Measurements from ENCODE around the gene PRRX2. TPM values are rescaled to one million over a fixed set of nuclear protein-coding genes. Genes with fewer than 3 reads are reported as not detected.
A peak's percentile ranks its signal among the peaks of the same experiment; 100 is the strongest.

Gene PRRX2
- total RNA-seq, 1 experiment from 2014 or later = 10.7 TPM

DNA sequence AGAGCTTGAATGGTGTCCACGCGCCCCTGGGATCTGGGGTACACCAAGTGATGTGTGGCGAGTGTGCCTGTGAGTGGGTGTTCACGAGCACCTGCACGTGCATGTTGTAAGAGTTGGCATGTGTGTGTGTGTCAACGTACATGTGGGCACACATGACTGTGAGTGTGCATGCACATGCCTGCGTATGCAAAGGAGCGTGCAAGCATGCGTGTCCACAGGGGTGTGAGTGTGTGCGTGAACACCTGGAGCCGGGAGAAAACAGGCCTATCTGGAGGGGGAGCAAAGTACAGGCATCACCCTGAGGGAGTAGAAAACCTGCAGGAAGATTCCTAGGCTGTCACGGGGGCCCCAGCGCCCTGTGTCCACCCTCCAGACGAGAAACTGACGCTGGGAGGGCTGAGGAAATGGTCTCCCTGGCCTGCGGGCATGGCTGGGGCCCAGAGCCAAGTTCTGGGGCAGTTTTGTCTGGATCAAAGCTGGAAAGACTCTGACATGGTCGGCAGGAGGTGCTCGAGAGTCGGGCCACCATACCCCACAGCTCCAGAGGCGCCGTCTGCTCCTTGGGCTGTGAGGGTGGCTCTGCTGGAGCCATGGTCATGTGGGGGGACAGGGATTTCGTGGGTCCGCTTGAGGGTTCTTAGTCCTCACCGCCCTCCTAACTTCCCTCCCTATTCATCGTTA lies 55.6 kb downstream of the PRRX2 start:
- Mint-ChIP-seq H3K27me3 (ENCODE audit: low read depth) (peaks cover 3% of the 10 kb centered on the region; the same call in 1 of the 2 replicates), H3K4me1 (no peaks in the 10 kb centered on the region), H3K36me3 (no peaks in the 10 kb centered on the region), H3K4me3 (no peak overlapping the region), H3K27ac (no peak overlapping the region), H3K9me3 (no peaks in the 10 kb centered on the region)
- TF ChIP-seq, protein P1, sequence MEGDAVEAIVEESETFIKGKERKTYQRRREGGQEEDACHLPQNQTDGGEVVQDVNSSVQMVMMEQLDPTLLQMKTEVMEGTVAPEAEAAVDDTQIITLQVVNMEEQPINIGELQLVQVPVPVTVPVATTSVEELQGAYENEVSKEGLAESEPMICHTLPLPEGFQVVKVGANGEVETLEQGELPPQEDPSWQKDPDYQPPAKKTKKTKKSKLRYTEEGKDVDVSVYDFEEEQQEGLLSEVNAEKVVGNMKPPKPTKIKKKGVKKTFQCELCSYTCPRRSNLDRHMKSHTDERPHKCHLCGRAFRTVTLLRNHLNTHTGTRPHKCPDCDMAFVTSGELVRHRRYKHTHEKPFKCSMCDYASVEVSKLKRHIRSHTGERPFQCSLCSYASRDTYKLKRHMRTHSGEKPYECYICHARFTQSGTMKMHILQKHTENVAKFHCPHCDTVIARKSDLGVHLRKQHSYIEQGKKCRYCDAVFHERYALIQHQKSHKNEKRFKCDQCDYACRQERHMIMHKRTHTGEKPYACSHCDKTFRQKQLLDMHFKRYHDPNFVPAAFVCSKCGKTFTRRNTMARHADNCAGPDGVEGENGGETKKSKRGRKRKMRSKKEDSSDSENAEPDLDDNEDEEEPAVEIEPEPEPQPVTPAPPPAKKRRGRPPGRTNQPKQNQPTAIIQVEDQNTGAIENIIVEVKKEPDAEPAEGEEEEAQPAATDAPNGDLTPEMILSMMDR (IDR thresholded peaks at IDR 0.05) = peak; percentile 33; the same call in 1 of the 2 replicates
- TF ChIP-seq EMX1 (CRISPR knock-in tag; IDR thresholded peaks at IDR 0.05) = no peak
- POLR2A ChIA-PET = no interaction called here
- 0 out of 2 replicates have a peak, but pooled peaks have one; percentile 8 for ATAC-seq
- CTCF ChIA-PET = interaction anchor here (0.5 to 3.9 kb wide), 33 partner anchors 8 to 624 kb away, joined by 3 to 43 read pairs (median 5); partner anchors contain the start of genes NTMT1, PTGES and TOR1B
- no peak for DNase-seq (ENCODE audit: low spot score)

DNA sequence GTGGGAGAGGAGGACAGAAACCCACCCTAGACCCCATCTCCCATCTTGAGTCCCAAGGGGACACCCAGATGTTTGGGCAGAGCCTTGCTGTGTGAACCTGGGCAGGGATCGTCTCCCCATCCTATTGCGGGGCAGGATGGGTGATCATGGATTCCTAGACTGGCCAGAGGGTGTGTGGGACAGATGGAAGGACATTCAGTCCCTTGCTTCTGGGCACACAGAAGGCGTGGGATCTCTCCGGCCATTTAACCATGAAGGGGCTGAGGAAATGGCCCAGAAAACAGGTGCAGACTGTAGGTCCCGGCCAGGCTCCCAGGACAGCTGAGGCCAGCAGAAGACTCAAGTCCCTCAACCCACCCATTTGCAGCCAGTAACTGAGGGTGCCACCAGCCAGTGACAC lies 57.5 kb downstream of the PRRX2 start:
- CTCF ChIA-PET = interaction anchor here (0.6 to 3.9 kb wide), 3 partner anchors 14 to 384 kb away, joined by 3 to 43 read pairs (median 4); no protein-coding TSS in a partner anchor
- TF ChIP-seq, protein P2, sequence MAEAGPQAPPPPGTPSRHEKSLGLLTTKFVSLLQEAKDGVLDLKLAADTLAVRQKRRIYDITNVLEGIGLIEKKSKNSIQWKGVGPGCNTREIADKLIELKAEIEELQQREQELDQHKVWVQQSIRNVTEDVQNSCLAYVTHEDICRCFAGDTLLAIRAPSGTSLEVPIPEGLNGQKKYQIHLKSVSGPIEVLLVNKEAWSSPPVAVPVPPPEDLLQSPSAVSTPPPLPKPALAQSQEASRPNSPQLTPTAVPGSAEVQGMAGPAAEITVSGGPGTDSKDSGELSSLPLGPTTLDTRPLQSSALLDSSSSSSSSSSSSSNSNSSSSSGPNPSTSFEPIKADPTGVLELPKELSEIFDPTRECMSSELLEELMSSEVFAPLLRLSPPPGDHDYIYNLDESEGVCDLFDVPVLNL (CRISPR knock-in tag; IDR thresholded peaks at IDR 0.05; ENCODE audit: borderline replicate concordance, low read depth) = no peak
- no peak for DNase-seq (ENCODE audit: low spot score)
- peaks cover 3% of the 10 kb centered on the region; the same call in 1 of the 2 replicates for H3K27me3 Mint-ChIP-seq (ENCODE audit: low read depth)
- no peak overlapping the region for H3K27ac Mint-ChIP-seq
- no peak overlapping the region for H3K4me3 Mint-ChIP-seq
- no peaks in the 10 kb centered on the region for H3K9me3 Mint-ChIP-seq
- POLR2A ChIA-PET = no interaction called here
- peaks cover 4% of the 10 kb centered on the region for H3K4me1 Mint-ChIP-seq
- H3K36me3 Mint-ChIP-seq = no peaks in the 10 kb centered on the region
- ATAC-seq = no peak

DNA sequence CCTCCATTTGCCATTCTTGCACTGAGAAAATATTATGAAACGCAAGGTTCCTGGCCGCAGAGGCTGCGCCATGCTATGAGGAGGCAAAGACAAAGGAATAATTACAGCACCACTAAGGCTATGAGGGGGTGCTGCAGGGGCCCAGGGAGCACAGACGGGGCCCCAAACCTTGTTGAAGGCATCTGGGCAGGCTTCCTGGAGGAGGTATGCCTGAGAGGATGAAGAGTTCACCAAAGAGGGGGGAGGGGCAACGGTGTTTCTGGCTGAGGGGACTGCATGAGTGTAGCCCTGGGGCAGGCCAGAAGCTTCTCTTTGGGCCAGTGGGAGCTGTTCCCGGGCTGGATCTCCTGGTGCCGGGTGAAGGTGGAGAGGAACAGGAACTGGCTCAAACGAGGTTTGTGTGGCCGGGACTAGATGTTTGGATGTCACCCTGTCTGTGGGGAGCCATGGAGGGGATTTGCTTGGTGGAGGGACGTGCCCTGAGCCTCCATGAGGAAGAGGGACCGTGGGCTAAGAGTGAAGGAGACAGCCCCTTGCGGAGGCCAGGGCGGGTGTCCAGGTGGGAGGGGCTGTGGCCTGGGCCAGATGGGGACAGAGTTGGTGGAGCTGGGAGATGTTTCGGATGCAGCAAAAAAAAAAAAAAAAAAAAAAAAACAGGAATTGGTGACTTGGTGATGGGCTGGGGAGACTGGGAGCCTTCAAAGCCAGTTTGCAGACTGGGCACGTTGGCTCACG lies 59.2 kb downstream of the PRRX2 start:
- Mint-ChIP-seq H3K27ac (no peak overlapping the region), H3K36me3 (no peaks in the 10 kb centered on the region), H3K4me1 (peaks cover 4% of the 10 kb centered on the region), H3K9me3 (no peaks in the 10 kb centered on the region), H3K4me3 (no peak overlapping the region), H3K27me3 (ENCODE audit: low read depth) (peaks cover 3% of the 10 kb centered on the region; the same call in 1 of the 2 replicates)
- DNase-seq (ENCODE audit: low spot score) (no peak), ATAC-seq (no peak)
- POLR2A ChIA-PET = no interaction called here
- CTCF ChIA-PET = interaction anchor here (0.6 to 5.9 kb wide), 4 partner anchors 13 to 232 kb away, joined by 7 to 99 read pairs (median 31); partner anchors contain the start of gene ASB6
- TF ChIP-seq ATF1 (CRISPR knock-in tag; IDR thresholded peaks at IDR 0.05) (no peak), SOX15 (CRISPR knock-in tag; IDR thresholded peaks at IDR 0.05) (no peak), SP1 (CRISPR knock-in tag; conservative IDR thresholded peaks at IDR 0.05) (no peak), OVOL2 (CRISPR knock-in tag; IDR thresholded peaks at IDR 0.05; ENCODE audit: borderline replicate concordance) (no peak), FOXJ3 (CRISPR knock-in tag; IDR thresholded peaks at IDR 0.05; ENCODE audit: borderline replicate concordance) (no peak), SMAD4 (CRISPR knock-in tag; IDR thresholded peaks at IDR 0.05) (no peak), ZNF138 (CRISPR knock-in tag; conservative IDR thresholded peaks at IDR 0.05) (no peak), RELA (CRISPR knock-in tag; IDR thresholded peaks at IDR 0.05; ENCODE audit: borderline replicate concordance) (no peak), NFE2L1 (CRISPR knock-in tag; IDR thresholded peaks at IDR 0.05) (no peak)
- TF ChIP-seq, protein P3, sequence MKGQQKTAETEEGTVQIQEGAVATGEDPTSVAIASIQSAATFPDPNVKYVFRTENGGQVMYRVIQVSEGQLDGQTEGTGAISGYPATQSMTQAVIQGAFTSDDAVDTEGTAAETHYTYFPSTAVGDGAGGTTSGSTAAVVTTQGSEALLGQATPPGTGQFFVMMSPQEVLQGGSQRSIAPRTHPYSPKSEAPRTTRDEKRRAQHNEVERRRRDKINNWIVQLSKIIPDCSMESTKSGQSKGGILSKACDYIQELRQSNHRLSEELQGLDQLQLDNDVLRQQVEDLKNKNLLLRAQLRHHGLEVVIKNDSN (CRISPR knock-in tag; IDR thresholded peaks at IDR 0.05) = no peak
- TF ChIP-seq, protein P4, sequence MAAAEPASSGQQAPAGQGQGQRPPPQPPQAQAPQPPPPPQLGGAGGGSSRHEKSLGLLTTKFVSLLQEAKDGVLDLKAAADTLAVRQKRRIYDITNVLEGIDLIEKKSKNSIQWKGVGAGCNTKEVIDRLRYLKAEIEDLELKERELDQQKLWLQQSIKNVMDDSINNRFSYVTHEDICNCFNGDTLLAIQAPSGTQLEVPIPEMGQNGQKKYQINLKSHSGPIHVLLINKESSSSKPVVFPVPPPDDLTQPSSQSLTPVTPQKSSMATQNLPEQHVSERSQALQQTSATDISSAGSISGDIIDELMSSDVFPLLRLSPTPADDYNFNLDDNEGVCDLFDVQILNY (CRISPR knock-in tag; IDR thresholded peaks at IDR 0.05) = no peak
- TF ChIP-seq, protein P5, sequence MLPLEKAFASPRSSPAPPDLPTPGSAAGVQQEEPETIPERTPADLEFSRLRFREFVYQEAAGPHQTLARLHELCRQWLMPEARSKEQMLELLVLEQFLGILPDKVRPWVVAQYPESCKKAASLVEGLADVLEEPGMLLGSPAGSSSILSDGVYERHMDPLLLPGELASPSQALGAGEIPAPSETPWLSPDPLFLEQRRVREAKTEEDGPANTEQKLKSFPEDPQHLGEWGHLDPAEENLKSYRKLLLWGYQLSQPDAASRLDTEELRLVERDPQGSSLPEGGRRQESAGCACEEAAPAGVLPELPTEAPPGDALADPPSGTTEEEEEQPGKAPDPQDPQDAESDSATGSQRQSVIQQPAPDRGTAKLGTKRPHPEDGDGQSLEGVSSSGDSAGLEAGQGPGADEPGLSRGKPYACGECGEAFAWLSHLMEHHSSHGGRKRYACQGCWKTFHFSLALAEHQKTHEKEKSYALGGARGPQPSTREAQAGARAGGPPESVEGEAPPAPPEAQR (CRISPR knock-in tag; IDR thresholded peaks at IDR 0.05) = no peak
- TF ChIP-seq, protein P6, sequence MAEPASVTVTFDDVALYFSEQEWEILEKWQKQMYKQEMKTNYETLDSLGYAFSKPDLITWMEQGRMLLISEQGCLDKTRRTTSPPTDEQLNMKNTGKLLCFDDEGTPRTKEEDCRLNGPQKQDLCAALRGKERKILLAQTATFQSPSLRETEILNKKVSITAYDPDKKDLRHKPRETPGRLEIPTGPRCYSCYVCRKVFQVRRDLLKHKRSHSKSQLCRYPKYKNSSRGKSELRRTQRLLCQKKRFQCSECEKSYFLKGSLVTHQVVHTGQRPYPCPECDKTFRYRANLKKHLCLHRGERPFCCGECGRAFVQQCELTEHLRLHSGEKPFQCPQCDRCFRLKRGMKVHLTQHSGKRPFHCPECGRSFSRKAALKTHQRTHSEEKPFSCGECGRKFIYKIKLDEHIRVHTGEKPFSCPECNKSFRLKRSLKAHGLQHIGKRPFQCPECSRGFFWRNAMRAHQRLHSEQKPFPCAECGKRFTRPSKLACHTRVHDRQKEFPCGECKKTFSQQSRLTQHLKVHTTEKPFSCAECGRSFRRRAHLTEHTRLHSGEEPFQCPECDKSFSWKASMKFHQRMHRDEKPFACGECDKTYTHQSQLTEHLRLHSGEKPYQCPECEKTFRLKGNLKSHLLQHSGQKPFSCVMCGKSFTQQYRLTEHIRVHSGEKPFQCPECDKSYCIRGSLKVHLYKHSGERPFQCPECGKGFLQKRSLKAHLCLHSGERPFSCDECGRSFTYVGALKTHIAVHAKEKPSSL (CRISPR knock-in tag; conservative IDR thresholded peaks at IDR 0.05) = no peak
- TF ChIP-seq, protein P7, sequence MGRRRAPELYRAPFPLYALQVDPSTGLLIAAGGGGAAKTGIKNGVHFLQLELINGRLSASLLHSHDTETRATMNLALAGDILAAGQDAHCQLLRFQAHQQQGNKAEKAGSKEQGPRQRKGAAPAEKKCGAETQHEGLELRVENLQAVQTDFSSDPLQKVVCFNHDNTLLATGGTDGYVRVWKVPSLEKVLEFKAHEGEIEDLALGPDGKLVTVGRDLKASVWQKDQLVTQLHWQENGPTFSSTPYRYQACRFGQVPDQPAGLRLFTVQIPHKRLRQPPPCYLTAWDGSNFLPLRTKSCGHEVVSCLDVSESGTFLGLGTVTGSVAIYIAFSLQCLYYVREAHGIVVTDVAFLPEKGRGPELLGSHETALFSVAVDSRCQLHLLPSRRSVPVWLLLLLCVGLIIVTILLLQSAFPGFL (CRISPR knock-in tag; IDR thresholded peaks at IDR 0.05; ENCODE audit: borderline replicate concordance) = no peak
- TF ChIP-seq, protein P8, sequence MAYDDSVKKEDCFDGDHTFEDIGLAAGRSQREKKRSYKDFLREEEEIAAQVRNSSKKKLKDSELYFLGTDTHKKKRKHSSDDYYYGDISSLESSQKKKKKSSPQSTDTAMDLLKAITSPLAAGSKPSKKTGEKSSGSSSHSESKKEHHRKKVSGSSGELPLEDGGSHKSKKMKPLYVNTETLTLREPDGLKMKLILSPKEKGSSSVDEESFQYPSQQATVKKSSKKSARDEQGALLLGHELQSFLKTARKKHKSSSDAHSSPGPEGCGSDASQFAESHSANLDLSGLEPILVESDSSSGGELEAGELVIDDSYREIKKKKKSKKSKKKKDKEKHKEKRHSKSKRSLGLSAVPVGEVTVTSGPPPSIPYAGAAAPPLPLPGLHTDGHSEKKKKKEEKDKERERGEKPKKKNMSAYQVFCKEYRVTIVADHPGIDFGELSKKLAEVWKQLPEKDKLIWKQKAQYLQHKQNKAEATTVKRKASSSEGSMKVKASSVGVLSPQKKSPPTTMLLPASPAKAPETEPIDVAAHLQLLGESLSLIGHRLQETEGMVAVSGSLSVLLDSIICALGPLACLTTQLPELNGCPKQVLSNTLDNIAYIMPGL (CRISPR knock-in tag; IDR thresholded peaks at IDR 0.05) = no peak

Measured in WTC11 (cell line).